GM19240 (cell line): ENCODE results near the gene VWA3B.
"Not testable (repeated sequence)": the region's sequence is repeated elsewhere in the genome, so short reads cannot be mapped to it uniquely, and the experiment has no call there.

ENCODE experiments used
- DNase-seq: peaks from one replicate; pipeline ENCODE4 v3.0.0; 2011; ENCODE audit warnings: low spot score; ENCODE audit not compliant: insufficient read length

VWA3B gene

DNA sequence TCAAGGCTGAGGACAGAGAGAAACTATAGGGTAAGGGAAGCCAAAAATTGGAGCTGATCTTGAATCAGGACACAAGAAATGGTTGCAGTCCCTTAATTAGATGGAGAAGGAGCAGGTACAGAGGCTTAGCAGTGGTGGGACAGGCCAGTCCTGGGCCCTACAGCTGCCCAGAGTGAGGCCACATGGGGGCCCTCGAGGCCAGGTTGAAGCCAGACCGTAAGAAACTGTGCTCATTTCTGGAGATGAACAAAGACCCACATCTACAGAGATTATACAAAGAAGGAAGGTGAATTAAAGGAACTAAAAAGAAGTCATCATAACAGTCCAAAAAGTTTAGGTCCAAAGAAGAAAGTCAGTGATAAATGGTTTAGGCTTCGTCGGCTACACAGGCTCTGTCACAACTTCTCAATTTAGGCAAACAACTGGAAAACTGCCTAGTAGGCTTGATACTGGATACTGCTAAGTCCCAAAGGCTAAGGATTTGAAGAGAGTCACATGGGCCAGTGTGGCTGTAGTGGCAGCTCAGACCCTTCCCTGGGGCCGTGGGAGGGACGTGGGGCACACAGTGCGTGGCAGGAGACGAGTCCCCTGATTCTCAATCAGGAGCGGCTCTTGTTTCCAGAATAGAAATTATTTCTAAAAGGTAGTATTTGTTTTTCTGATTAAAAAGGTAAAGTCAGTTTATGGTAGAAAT lies 208.9 kb downstream of the VWA3B start:
- no peak for DNase-seq

GRCh38 chr2:98296440-98296839 lies 209.5 kb downstream of the VWA3B start:
- DNase-seq: no peak

- no peak for DNase-seq
Observed at GRCh38 chr2:98297817-98298682, 211.1 kb downstream of the VWA3B start.

- no peak for DNase-seq
Observed at GRCh38 chr2:98298683-98299164, 211.8 kb downstream of the VWA3B start.

DNA sequence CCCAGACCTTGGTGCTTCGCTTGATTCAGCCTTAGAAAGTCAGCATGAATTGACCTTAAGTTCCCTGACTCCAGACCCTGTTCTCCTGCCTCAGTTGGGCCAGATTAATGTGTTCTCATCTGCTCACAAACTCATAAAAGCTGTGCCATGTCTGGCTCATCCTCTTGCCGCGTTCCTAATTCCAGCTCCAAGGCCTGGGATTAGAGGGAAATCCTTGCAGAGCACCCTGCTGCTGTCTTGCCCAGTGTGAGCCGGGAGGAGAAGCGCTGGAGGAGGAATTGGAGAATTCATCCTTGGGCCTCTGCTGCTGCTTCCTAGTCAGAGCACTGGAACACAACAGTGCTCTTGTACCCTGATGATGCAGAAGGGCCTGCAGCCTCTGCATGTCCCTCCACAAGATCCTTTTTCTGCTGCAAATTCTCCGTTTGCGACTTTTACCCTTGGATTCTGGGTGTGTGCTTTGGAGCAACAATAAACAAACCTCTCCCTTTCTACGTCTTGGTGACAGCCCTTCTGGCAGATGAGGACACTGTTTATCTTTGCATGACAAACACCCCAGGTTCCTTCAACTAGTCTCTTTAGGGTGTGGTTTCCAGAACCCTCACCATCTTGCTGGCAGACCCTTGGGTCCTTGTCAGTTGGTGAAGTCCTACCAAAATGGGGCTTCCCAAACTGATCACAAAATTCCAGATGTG lies 212.4 kb downstream of the VWA3B start:
- DNase-seq: no peak

- no peak for DNase-seq
Observed at GRCh38 chr2:98300141-98300874, 213.3 kb downstream of the VWA3B start.

DNA sequence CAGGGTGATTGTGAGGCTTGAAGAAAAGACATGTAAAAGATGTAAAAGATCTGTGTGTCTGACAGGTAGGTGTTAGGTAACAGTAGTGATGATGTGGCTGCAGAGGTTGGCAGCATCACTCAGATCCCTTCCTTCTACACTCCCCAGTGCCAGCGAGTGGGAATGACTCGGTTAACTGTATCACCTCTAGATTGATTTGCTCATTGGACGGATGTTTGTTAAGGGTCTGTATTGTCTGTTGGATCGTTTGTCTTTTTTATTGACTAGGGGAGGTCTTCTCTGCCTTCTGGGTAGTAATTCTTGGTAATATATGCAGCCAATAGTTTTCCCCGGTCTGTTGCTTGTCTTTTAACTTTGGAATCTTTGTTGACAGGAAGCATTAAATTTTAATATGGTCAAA lies 214.5 kb downstream of the VWA3B start:
- DNase-seq: no peak

GRCh38 chr2:98307131-98307696 lies 220.2 kb downstream of the VWA3B start:
- DNase-seq: not testable (repeated sequence)

- no peak for DNase-seq
Observed at GRCh38 chr2:98308068-98308467, 221.1 kb downstream of the VWA3B start.

- no peak for DNase-seq
Observed at GRCh38 chr2:98308532-98308931, 221.6 kb downstream of the VWA3B start.

- no peak for DNase-seq
Observed at GRCh38 chr2:98309580-98309979, 222.6 kb downstream of the VWA3B start.

DNA sequence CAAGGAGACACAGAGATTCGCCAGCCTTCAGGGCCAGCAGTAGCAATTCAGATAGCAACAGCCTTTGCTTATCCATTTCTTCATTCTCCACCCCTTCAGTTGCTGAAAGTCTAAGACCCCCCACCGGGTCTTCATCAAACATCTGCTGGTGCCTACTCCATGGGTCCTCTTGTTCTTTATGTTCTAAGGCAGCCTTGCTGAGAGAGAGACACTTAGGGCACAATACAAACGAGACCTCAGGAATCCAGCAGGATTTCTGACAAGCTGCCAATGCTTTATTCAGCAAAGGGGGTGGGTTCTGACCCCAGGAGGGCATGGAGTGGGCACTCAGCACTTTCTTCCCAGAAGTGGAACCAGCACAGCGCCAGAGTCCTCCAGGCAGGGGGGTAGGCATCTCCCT lies 223.0 kb downstream of the VWA3B start:
- no peak for DNase-seq

DNA sequence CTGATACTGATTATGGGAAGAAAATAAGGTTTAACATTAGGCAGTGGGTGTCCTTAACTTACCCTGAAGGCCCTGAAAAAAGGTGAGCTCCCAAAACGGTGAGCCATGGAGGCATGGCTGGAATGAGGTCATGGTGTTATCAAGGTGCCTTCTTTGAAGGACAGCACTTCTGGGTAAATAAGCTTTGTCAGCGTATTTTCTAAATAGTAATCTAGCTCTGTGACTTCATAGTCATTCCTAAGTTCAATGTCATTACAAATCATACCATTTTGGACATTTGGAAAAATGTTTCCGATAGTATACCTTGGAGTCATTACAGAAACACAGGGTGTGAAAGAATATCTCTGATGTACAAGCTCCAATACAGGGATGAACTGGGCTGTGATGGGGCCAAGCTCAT lies 224.1 kb downstream of the VWA3B start:
- DNase-seq: no peak

- no peak for DNase-seq
Observed at GRCh38 chr2:98311771-98312545, 225.0 kb downstream of the VWA3B start.

GRCh38 chr2:98313492-98314250 lies 226.7 kb downstream of the VWA3B start:
- no peak for DNase-seq

GRCh38 chr2:98314251-98314650 lies 227.3 kb downstream of the VWA3B start:
- no peak for DNase-seq

GRCh38 chr2:98315957-98316356 lies 229.0 kb downstream of the VWA3B start:
- no peak for DNase-seq

DNA sequence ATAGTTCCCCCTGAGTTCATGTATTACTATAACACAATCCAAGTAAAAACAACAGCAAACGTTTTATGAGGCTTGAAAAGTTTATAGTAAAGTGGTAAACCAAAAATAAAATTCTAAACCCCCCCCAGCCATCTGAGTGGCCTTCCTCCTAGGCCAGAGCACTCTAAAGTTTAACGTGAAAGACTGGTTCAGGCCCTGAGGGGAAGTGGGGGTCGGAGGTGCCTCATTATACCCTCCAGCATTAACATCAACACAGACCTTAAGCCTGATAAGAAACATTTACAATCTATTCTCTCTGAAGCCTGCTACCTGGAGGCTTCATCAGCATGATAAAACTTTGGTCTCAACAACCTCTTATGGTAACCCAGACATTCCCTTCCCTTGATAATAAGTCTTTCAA lies 230.2 kb downstream of the VWA3B start:
- DNase-seq: no peak

GRCh38 chr2:98320171-98320570 lies 233.2 kb downstream of the VWA3B start:
- DNase-seq: not testable (repeated sequence)
